ENCODE results near the gene PIN4.

- TF ChIP-seq USF1 (IDR thresholded peaks at IDR 0.05; ENCODE audit: borderline replicate concordance, low read depth) (no peak), FOXM1 (IDR thresholded peaks at IDR 0.05; ENCODE audit: low read depth) (no peak), CTCF (IDR thresholded peaks at IDR 0.05) (no peak), POLR2AphosphoS5 (IDR thresholded peaks at IDR 0.05; ENCODE audit: low read depth, low read length) (peak; percentile 60; the same call in 1 of the 2 replicates), GABPA (IDR thresholded peaks at IDR 0.05; ENCODE audit: low read depth) (peak; percentile 60; the same call in 1 of the 2 replicates), GATA2 (CRISPR knock-in tag; IDR thresholded peaks at IDR 0.05) (no peak), EZH2phosphoT487 (IDR thresholded peaks at IDR 0.05; ENCODE audit: borderline replicate concordance, low read depth) (no peak), REST (IDR thresholded peaks at IDR 0.05; ENCODE audit: low read depth, low read length) (no peak), YY1 (IDR thresholded peaks at IDR 0.05; ENCODE audit: low read depth) (peak; percentile 78; the same call in 1 of the 2 replicates), SMC3 (IDR thresholded peaks at IDR 0.05; ENCODE audit: low read depth, low read length) (no peak), USF2 (IDR thresholded peaks at IDR 0.05; ENCODE audit: borderline replicate concordance, low read depth, low read length) (no peak), CHD2 (IDR thresholded peaks at IDR 0.05; ENCODE audit: low read length, partially characterized antibody) (no peak), RAD21 (IDR thresholded peaks at IDR 0.05; ENCODE audit: low read length) (no peak)
Measured at GRCh38 chrX:72181178-72182125, at the start of gene PIN4.
